K562 (cell line): ENCODE measurements around the gene TLCD1. TPM values are rescaled to one million over a fixed set of nuclear protein-coding genes. Genes with fewer than 3 reads are reported as not detected.
A peak's percentile ranks its signal among the peaks of the same experiment; 100 is the strongest.

Source experiments
- CTBP1 ChIP-seq: fragments of 450-650 bp; IDR thresholded peaks from 2 replicates; pipeline ENCODE4 v1.6.1; 2016; ENCODE audit warnings: borderline replicate concordance
- FOXK1 ChIP-seq: sonication (generic); formaldehyde crosslinking; IDR thresholded peaks from 2 replicates; pipeline ENCODE4 v1.8.0; 2022; ENCODE audit warnings: missing genetic modification reagents, mild to moderate bottlenecking, borderline replicate concordance
- HMBOX1 ChIP-seq: sonication (generic); IDR thresholded peaks from 2 replicates; pipeline ENCODE4 v1.6.1; 2016
- HMG20A ChIP-seq: fragments of 450-650 bp; formaldehyde crosslinking; conservative IDR thresholded peaks from 2 replicates; pipeline ENCODE4 v1.4.0; 2020; ENCODE audit warnings: mild to moderate bottlenecking, mixed read lengths
- HNRNPL ChIP-seq: fragments of 200-400 bp; formaldehyde crosslinking; IDR thresholded peaks from 2 replicates; pipeline ENCODE4 v1.6.1; 2017; ENCODE audit warnings: low read depth, mild to moderate bottlenecking, low read length
- MAFK ChIP-seq: IDR thresholded peaks from 2 replicates; pipeline ENCODE4 v1.6.1; 2011; ENCODE audit warnings: low read length, improper control_type of control experiment
- MLX ChIP-seq, 2 experiments: fragments of 450-650 bp in 1 of 2; sonication (generic) in 1 of 2; formaldehyde crosslinking; conservative IDR thresholded peaks; 2 replicates each; pipeline versions ENCODE4 v1.4.0 to v1.8.1; 2020 to 2022; ENCODE audit warnings: mild to moderate bottlenecking in 1 of 2, missing genetic modification reagents in 1 of 2
- MTA3 ChIP-seq: fragments of 450-650 bp; formaldehyde crosslinking; IDR thresholded peaks from 2 replicates; pipeline ENCODE4 v1.6.1; 2017; ENCODE audit warnings: mild to moderate bottlenecking, borderline replicate concordance
- MTF1 ChIP-seq: fragments of 250-450 bp; sonication (Bioruptor Pico); IDR thresholded peaks from 2 replicates; pipeline ENCODE4 v1.9.0; 2021; ENCODE audit warnings: moderate library complexity, mild to moderate bottlenecking, inconsistent platforms, borderline replicate concordance
- NR2C2 ChIP-seq, 2 experiments: fragments of 200-800 bp in 1 of 2; sonication (Bioruptor generic) in 1 of 2; sonication (generic) in 1 of 2; formaldehyde crosslinking in 1 of 2; IDR thresholded peaks; 2 replicates each; pipeline versions ENCODE4 v1.6.1 to v1.8.0; 2016 to 2022; ENCODE audit warnings: mild to moderate bottlenecking in 1 of 2, missing compliant biosample characterization in 1 of 2, missing genetic modification characterization in 1 of 2, missing genetic modification reagents in 1 of 2
- PRPF4 ChIP-seq: fragments of 200-400 bp; formaldehyde crosslinking; IDR thresholded peaks from one replicate; pipeline ENCODE4 v1.6.1; 2017; ENCODE audit warnings: low read length, low read depth, mild to moderate bottlenecking; ENCODE audit not compliant: insufficient read depth, poor library complexity, severe bottlenecking
- SOX6 ChIP-seq: fragments of 450-650 bp; IDR thresholded peaks from 2 replicates; pipeline ENCODE4 v1.6.1; 2014; ENCODE audit warnings: mild to moderate bottlenecking
- SREBF2 ChIP-seq: sonication (generic); formaldehyde crosslinking; IDR thresholded peaks from 2 replicates; pipeline ENCODE4 v1.4.0; 2020; ENCODE audit warnings: mild to moderate bottlenecking, missing genetic modification reagents
- USF1 ChIP-seq: sonication (generic); formaldehyde crosslinking; IDR thresholded peaks from 2 replicates; pipeline ENCODE4 v1.9.0; 2022; ENCODE audit warnings: mild to moderate bottlenecking, missing genetic modification reagents
- ZBTB49 ChIP-seq: sonication (generic); formaldehyde crosslinking; IDR thresholded peaks from 2 replicates; pipeline ENCODE4 v1.8.0; 2022; ENCODE audit warnings: missing genetic modification reagents, mild to moderate bottlenecking, borderline replicate concordance
- ZKSCAN8 ChIP-seq: fragments of 200-800 bp; sonication (Bioruptor generic); IDR thresholded peaks from 2 replicates; pipeline ENCODE4 v1.6.1; 2016; ENCODE audit warnings: missing genetic modification characterization, missing compliant biosample characterization
- ZNF24 ChIP-seq: fragments of 450-650 bp; IDR thresholded peaks from 2 replicates; pipeline ENCODE4 v1.6.1; 2016
- ZNF282 ChIP-seq: sonication (generic); formaldehyde crosslinking; IDR thresholded peaks from 2 replicates; pipeline ENCODE4 v1.8.1; 2023; ENCODE audit warnings: missing genetic modification reagents
- ZNF740 ChIP-seq, 3 experiments: fragments of 200-800 bp in 1 of 3; sonication (Bioruptor generic) in 1 of 3; sonication (generic) in 1 of 3; formaldehyde crosslinking in 1 of 3; IDR thresholded peaks; 2 replicates each; pipeline versions ENCODE4 v1.6.1 to v1.8.0; 2016 to 2022; ENCODE audit warnings: mild to moderate bottlenecking in 2 of 3, missing compliant biosample characterization in 2 of 3, missing genetic modification characterization in 2 of 3, missing genetic modification reagents in 1 of 3
- polyA plus RNA-seq, 8 experiments: library from polyadenylated mRNA; depleted of rRNA in 4 of 8; stranded (reverse) in 5 of 8; unstranded in 3 of 8; fragments of >200 nt; fragmentation: Nextera tagmentation in 2 of 8; fragmentation: Illumina TruSeq in 1 of 8; extraction: Ambion mirVana in 2 of 8; extraction: Trizol in 1 of 8; gene quantifications; 2 replicates each; pipeline versions ENCODE4 v1.2.1 to v1.2.3, GENCODE V29; 2011 to 2014; ENCODE audit warnings: inconsistent platforms in 1 of 8, missing spikeins in 1 of 8
- total RNA-seq, 7 experiments: library from RNA; depleted of rRNA in 6 of 7; stranded (reverse); fragments of >200 nt in 6 of 7; fragmentation: Illumina TruSeq in 2 of 7; extraction: Trizol in 2 of 7; gene quantifications; 2 replicates each; pipeline versions ENCODE4 v1.2.1 to v1.2.3, GENCODE V29; 2011 to 2021; ENCODE audit warnings: low replicate concordance in 1 of 7

Gene TLCD1
- total and polyA plus RNA-seq, 9 of the 15 experiments (the other 6 are each of a cell fraction or from before 2014, with no cell fraction given), result 6.8 to 37.7 (median 21.7) TPM

GRCh38 chr17:28724500-28725165 is 1.4 kb downstream of the TLCD1 start (continued):
- TF ChIP-seq ZBTB49 (CRISPR knock-in tag), result no peak
- TF ChIP-seq ZNF24, result no peak
- TF ChIP-seq SREBF2 (CRISPR knock-in tag), result no peak
- TF ChIP-seq CTBP1, result no peak
- no peak for TF ChIP-seq ZKSCAN8 (CRISPR knock-in tag)
- no peak for TF ChIP-seq HMG20A
- no peak for TF ChIP-seq ZNF282 (CRISPR knock-in tag)
- TF ChIP-seq MTF1, result no peak
- no peak for TF ChIP-seq USF1 (CRISPR knock-in tag)
- TF ChIP-seq MAFK, result no peak
- no peak for TF ChIP-seq FOXK1 (CRISPR knock-in tag)
- TF ChIP-seq HNRNPL, result no peak
- TF ChIP-seq MTA3, result no peak
- no peak for TF ChIP-seq NR2C2 (CRISPR knock-in tag; IDR thresholded peaks at IDR 0.05)
- TF ChIP-seq NR2C2 (tag; IDR thresholded peaks at IDR 0.05), result no peak
- TF ChIP-seq ZNF740 (CRISPR knock-in tag; IDR thresholded peaks at IDR 0.05), result no peak; the same call in 1 of the 2 replicates
- TF ChIP-seq ZNF740 (tag; IDR thresholded peaks at IDR 0.05), result 0 out of 4 replicates have a peak, but pooled peaks of 1 of the 2 experiments have one; percentile 22
- TF ChIP-seq MLX (CRISPR knock-in tag; conservative IDR thresholded peaks at IDR 0.05), result no peak
- TF ChIP-seq PRPF4, result no peak
- no peak for TF ChIP-seq SOX6
- TF ChIP-seq HMBOX1, result peak; percentile 64
